ENCODE data around the gene ARFGEF3. TPM values are rescaled to one million over a fixed set of nuclear protein-coding genes. Genes with fewer than 3 reads are reported as not detected.

ARFGEF3 gene
- total and polyA plus RNA-seq, 10 of the 15 experiments (the other 5 are each of a cell fraction or from before 2014, with no cell fraction given) = under 0.01 to 0.08 (median 0.02) TPM; not detected in 1

GRCh38 chr6:138291036-138291848 is 129.5 kb downstream of the ARFGEF3 start:
- no peak for DNase-seq (ENCODE audit: low read depth, low spot score)
- Histone ChIP-seq H2AFZ (ENCODE audit: control insufficient read depth, low read depth, low read length) (no peak overlapping the region), H3K4me2 (ENCODE audit: control insufficient read depth, insufficient read depth) (no peak overlapping the region), H3K27ac (ENCODE audit: control insufficient read depth, insufficient read depth) (no peak overlapping the region), H3K9me3 (replicated peaks; ENCODE audit: control insufficient read depth, insufficient read depth, low read length) (no peaks in the 10 kb centered on the region), H4K20me1 (ENCODE audit: control insufficient read depth, insufficient read depth) (no peaks in the 10 kb centered on the region), H3K27me3 (replicated peaks in 1 of 2; ENCODE audit: control insufficient read depth in 2 of 2, insufficient read depth in 2 of 2, low read length in 1 of 2) (no peaks in the 10 kb centered on the region), H3K4me3 (no peak overlapping the region), H3K36me3 (ENCODE audit: control insufficient read depth in 2 of 2, insufficient read depth in 2 of 2, low read length in 1 of 2) (no peaks in the 10 kb centered on the region), H3K79me2 (ENCODE audit: control insufficient read depth, insufficient read depth, low read length) (no peaks in the 10 kb centered on the region), H3K9ac (ENCODE audit: control insufficient read depth, insufficient read depth, low read length) (no peak overlapping the region), H3K4me1 (ENCODE audit: control insufficient read depth, insufficient read depth, low read length) (no peaks in the 10 kb centered on the region)
- ChIA-PET SMC1A (ENCODE audit: uncharacterized antibody, unreplicated experiment) (no interaction called here), CTCF (interaction anchor here (0.6 to 2.7 kb wide), 2 partner anchors 31 to 1323 kb away, joined by 3 to 6 read pairs; no protein-coding TSS in a partner anchor), RAD21 (ENCODE audit: unreplicated experiment) (interaction anchor here (1.6 kb wide), 1 partner anchor 394 kb away, joined by 4 read pairs; no protein-coding TSS in a partner anchor), POLR2A (no interaction called here)
- intact Hi-C loops (cut with micrococcal nuclease; ENCODE audit: unreplicated experiment) = no loop called here
- no peak for ATAC-seq
- no TSS peak for BruUV-seq (replicated peaks)
- FAIRE-seq = no peak
- TF ChIP-seq SP1 (IDR thresholded peaks at IDR 0.05; ENCODE audit: low read depth, low read length) (no peak), DPF2 (IDR thresholded peaks at IDR 0.05) (no peak), YY1 (IDR thresholded peaks at IDR 0.05; ENCODE audit: low read depth, low read length) (no peak), CTCF (IDR thresholded peaks at IDR 0.05 in 2 of 3, conservative IDR thresholded peaks at IDR 0.05 in 1 of 3; ENCODE audit: control insufficient read depth in 2 of 3, extremely low read depth in 1 of 3, insufficient read depth in 1 of 3, low read depth in 3 of 3, low read length in 3 of 3) (no peak), ZNF274 (IDR thresholded peaks at IDR 0.05; ENCODE audit: insufficient read depth, insufficient read length) (no peak), ZNF207 (IDR thresholded peaks at IDR 0.05; ENCODE audit: borderline replicate concordance) (no peak), RAD51 (IDR thresholded peaks at IDR 0.05) (no peak), CUX1 (IDR thresholded peaks at IDR 0.05; ENCODE audit: insufficient replicate concordance, low read depth, low read length) (no peak), SIN3A (IDR thresholded peaks at IDR 0.05; ENCODE audit: low read depth, low read length) (no peak), PAX5 (IDR thresholded peaks at IDR 0.05; ENCODE audit: borderline replicate concordance, low read depth, low read length) (no peak), ZNF592 (IDR thresholded peaks at IDR 0.05) (no peak)
- in situ Hi-C loops (cut with MboI) = no loop called here
- WGBS (ENCODE audit: insufficient coverage, insufficient replicate concordance, low lambda C conversion rate, missing lambda C conversion rate) = 41% methylated on average over 20 of the region's 21 CpGs

Data from GM12878 (cell line).